ENCODE results near the gene SHB.
"Not testable (repeated sequence)": the region's sequence is repeated elsewhere in the genome, so short reads cannot be mapped to it uniquely, and the experiment has no call there.

Gene SHB

DNA sequence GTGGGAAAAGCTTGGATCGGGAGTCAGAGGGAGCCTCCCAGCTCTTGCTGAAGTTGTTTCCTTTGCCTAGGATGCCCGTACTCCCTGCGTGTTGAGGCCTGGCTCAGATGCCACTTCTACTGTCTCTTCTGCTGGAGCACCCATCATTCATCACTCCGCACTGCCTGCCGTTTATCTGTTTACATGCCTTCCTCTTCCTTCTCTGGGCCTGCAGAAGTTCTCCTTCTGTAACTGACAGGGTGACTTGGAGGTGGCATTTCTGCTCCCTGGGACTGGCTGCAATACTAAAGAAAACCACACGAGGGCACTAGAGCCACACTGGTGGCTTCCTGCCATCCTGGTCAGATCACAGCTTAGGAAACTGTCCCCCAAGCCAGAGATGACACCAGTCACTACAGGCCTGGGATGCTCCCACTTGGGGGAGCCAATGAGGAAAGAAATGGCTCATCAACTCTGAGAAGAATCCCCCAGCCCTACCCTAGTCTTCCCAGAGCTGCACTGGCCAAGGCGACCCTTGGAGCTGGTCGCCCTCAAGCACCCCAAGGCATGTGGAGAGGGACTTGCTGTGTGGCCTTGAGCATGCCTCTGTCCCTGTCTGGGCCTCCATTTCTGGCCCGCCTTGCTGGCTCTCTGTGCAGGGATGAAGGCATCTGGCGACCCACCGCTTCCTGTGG is 155.4 kb downstream of the SHB start:
- peak; percentile 88 for FAIRE-seq

DNA sequence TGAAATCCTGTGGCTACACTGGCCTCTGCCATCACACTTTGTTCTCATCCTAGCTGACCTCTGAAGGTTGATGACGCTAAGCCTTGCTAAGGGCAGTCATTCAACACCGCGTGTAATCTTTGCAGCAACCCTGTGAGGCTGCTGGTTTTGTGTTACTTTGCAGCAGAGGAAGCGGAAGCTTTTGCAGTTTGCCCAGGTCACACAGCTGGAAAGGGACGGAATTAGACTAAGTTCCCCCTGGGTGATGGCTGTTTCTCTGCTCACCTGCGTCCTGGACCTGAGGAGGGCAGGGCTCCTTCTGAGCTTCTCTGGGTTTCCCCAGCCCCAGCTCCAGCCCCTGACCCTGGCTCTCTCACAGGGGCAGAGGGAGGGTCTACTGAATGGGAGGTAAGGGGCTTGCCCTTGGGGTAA is 157.8 kb downstream of the SHB start:
- no peak for FAIRE-seq

GRCh38 chr9:37910271-37910670 is 158.8 kb downstream of the SHB start:
- no peak for FAIRE-seq

DNA sequence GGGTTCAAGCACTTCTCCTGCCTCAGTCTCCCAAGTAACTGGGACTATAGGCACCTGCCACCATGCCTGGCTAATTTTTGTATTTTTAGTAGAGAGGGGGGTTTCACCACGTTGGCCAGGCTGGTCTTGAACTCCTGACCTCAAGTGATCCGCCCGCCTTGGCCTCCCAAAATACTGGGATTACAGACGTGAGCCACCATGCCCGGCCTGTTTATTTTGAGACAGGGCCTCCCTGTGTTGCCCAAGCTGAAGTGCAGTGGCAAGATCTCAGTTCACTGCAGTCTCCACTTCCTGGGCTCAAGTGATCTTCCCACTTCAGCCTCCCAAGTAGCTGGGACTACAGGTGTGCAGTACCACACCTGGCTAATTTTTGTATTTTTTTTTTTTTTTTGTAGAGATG is 159.2 kb downstream of the SHB start:
- not testable (repeated sequence) for FAIRE-seq

- FAIRE-seq = no peak
Observed at GRCh38 chr9:37909326-37909725, 159.7 kb downstream of the SHB start.

DNA sequence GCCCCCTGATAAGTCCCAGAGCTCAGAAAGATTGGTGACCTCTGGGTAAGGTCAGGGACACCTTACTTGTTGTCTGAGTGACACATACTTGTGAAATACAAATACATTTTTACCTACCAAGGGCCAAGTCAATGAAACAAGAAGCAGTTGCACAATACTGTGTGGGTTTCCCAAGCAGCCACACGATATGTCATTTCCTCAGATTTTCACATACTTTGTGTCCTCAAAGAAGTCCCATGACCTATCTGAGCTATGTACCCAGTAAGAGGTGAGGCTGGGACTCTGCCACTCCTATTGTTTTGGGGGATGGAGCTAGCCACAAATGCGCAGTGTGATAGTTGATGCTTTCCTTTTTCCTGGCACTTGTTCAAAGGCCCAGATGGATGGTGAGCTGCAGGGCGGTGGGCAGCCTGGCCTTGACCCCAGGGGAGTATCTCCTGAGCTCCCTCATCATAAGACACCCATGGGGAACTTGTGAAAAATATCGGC is 160.3 kb downstream of the SHB start:
- FAIRE-seq = no peak

- FAIRE-seq = no peak
Observed at GRCh38 chr9:37908283-37908682, 160.7 kb downstream of the SHB start.

DNA sequence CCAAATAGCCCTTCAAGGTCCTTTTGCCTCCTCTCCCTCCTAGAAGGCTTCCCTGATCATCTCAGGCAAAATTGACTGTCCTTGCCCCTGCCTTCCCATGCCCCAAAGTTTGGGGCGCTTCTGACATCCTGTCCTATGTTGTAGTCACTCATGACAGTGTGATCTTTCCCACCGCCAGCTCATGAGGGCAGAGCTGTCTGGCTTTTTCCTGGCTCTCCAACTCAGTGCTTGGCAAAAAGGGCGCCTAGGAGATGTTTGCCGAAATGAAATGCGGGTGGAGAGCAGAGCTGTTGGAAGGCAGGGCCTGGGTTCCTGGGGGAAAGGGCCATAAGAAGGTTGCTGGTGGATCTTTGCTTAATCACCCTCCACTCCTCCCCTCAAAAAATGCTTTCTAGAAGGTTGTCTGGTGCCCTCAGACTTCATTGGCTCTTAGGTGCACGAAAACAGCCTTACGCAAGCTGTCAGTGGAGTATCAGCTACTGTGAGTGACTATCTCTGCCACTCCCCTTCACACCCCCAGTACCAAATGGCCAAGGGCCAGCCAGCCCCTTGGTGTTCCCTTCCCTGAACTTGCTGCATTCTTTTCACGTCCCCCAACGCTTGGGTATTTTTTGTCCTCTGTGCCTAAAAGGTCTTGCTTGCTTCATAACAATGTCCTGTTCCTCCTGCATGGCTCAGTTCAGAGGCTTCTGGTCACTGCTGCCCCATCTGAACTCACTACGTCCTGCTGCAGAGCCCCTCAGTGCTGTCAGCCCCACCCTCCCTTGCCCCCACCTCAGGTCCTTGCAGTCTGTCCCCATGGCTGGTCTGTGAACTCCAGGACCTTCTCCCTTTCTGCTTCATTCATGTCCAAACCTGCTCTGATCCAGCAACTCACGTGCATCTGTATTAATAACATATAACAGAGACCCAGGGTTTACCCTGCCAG is 162.5 kb downstream of the SHB start:
- FAIRE-seq = no peak

- FAIRE-seq = no peak
Observed at GRCh38 chr9:37905776-37906175, 163.3 kb downstream of the SHB start.

DNA sequence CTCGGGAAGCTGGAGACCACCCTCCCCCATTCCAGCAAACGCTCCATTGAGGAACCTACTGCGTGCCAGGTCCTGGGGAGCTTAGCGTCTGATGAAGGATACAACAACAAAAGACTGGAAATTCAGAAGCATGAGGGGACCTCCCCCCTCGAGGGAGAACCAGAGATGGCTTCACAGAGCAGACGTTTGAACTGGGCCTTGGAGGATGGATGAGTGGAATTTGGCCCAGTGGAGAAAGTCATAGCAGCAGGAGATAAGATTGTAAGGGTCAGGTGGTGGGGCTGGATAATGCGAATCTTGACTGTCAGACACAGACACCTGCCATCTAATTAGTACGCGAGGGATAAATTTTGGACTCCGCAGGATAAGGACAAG is 163.9 kb downstream of the SHB start:
- no peak for FAIRE-seq

GRCh38 chr9:37904445-37905130 is 164.4 kb downstream of the SHB start:
- FAIRE-seq = no peak

GRCh38 chr9:37903647-37904444 is 165.2 kb downstream of the SHB start, which contains the start of gene SLC25A51:
Gene SLC25A51, minus strand, starts transcription at chr9:37904127. Its CDS starts 15,577 bp downstream, at chr9:37888550.
- no peak for FAIRE-seq

DNA sequence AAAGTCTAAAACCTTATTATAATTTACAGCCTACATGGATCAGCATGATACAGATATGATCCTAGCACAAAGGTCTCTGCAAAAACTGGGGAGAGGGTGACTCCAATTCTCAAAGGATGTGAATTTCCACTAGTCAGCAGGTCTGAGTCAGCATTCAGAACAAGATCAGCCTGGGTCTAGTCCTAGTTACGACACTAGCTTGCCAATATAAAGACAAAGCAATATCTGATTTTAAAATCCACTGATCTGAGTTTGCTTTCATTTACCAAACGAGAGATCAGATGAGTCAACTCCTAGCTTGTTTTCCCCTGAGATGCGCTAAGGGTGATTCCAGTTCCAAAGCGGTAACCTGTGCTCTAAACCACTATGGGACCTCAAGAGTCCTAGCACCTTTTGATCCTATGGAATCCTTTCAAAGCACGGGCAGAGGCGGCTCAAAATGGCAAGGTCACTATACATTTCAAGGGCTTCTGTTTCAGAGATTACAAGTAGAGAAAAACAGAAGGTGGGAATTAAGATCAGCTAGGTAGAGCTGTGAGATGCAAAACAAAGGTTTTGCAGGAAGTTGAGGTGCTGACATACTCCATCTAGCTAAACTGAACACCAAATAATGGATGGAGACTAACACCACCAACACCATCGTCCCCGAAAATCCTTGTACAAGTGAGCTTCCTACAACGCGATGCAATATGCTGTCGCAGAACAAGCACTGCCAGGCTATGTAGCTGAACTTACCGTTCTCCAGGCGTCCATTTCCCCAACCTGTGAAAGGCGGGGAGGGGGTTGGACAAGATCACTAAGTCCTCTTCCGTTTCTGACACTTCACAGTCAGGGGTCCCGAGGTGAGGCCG is 166.0 kb downstream of the SHB start:
- peak; percentile 91 for FAIRE-seq

DNA sequence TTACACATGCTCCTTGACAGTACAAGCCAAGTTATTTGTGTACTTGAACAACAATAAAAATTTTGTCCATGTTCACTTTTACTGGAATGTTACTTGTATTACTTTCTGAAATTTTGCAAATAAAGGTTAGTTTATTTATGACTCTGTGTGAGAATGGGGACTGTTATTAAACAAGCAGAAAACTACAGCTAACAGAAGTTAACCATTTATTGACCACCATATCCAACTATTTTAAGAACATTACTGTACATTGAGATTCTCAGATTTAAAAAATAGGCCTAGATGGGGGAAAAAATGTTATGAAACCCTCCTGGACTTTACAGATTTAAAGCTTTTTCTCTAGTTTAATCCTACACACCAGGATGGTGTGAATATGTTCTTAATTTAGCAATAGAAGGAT is 166.9 kb downstream of the SHB start:
- no peak for FAIRE-seq

DNA sequence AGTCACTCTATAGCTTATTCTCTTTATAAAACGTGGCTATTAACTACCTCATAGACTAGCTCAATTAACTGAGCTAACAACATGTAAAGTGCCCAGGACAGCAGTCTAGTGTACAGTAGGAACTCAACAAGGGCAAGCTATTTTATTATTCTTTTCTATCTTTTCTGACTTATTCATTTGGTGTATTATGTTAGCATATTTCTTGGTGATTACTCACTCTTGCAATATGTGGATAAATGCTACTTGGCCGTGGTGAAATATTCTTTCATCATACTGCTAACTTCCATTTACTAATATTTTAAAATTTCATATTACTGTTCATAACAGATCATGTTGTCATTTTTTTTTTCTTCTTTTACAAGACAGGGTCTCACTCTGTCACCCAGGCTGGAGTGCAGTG is 170.0 kb downstream of the SHB start:
- FAIRE-seq = no peak

GRCh38 chr9:37897665-37898064 is 171.4 kb downstream of the SHB start:
- FAIRE-seq = no peak

DNA sequence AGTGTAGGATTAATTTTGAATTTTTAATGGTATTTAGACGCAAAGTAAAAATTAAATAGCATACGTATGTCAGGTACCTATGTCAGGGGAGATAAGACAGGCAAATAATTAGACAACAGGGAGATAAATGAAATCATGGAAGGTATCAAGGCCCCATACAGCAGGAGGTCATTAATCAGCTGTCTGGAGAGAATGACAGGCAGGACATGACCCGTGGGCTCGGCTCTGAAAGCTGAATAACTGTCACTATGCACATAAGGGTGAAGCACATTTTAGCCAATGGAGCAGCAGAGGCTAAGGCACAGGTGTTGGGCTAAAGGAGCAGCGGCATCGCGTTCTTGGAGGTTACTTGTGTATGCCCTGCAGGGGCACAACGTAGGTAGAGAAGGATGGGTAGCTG is 177.0 kb downstream of the SHB start:
- no peak for FAIRE-seq

DNA sequence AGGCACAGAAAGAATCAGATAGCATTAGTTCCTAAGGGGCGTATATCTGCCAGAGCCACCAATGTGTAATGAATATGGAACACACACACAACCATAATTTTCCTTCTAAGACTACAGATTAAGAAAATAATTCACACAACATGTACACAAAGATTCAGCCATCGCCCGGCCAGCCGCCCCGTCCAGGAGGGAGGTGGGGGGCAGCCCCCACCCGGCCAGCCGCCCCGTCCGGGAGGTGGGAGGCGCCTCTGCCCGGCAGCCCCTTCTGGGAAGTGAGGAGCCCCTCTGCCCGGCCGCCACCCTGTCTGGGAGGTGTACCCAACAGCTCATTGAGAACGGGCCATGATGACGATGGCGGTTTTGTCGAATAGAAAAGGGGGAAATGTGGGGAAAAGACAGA is 178.0 kb downstream of the SHB start:
- FAIRE-seq = not testable (repeated sequence)

- FAIRE-seq = no peak
Observed at GRCh38 chr9:37889536-37889935, 179.5 kb downstream of the SHB start.

GRCh38 chr9:37887977-37888583 is 180.9 kb downstream of the SHB start:
- FAIRE-seq = not testable (repeated sequence)

GRCh38 chr9:37880916-37881479 is 188.0 kb downstream of the SHB start:
- no peak for FAIRE-seq

Measured in islet of Langerhans (tissue), 1 donor.